Stimulated activated CD8-positive, alpha-beta memory T cell treated with anti-CD3 and anti-CD28 coated beads, Interleukin-7, amount 100 ng/mL, for 1 hour (primary cell): Measurements from ENCODE around the gene PPP3R1.

ENCODE experiments used
- DNase-seq, 2 donors: peaks; one replicate each; pipeline ENCODE4 v3.0.0-alpha.2; 2020; ENCODE audit warnings: low read depth in 2 of 2

Gene PPP3R1

DNA sequence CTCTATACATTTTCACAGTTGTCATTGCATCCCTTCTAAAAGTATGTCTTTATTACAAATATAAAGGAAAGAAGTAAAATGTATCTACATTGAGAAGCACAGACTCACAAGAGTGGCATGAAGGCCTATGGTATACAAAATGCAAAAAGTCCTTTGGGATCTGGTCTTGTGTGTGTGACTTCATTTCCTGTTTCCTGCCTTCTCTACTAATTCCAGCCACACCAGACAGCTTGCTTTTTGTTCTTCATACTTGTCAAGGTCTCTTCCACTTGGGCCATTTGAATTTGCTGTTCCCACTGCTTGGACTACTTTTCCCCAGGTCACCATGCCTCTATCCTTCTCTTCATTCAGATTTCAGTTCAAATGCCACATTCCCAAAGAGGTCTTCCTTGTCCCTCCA, 101.3 kb downstream of the PPP3R1 start:
- no peak for DNase-seq

- no peak for DNase-seq
Measured at GRCh38 chr2:68141875-68142274, 110.5 kb downstream of the PPP3R1 start.

DNA sequence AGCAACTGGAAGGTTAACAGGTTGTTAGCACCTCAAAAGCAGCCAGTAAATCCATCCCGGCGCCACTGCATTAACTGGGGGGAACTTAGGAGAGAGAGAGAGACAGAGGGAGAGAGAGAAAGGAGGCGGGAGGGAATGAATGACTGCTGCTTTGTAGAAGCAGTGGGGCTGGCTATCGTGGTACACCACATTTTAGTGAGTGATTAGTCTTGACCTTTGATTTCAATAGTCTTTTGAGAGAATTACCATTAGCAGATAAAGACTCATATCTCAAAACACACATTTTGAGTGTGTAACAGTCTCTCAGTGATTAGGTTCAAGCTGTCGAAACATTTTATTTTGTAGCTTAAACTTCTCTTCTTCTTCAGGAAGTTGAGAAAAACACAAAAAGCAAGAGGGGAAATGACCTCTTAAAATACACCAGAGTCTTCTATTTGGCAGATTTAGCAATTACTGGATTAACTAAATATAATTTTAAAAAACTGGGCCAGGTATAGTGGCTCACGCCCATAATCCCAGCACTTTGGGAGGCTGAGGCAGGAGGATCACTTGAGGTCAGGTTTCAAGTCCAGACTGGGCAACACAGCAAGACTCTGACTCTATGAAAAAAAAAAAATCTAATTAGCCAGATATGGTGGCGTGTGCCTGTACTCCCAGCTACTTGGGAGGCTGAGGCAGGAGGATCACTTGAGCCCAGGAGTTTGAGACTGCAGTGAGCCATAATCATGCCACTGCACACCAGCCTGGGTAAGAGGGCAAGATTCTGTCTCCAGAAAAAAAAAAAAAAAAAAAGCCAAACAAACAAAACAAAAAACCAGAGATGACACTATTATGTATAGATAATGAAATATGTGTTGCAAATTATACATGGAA, 116.6 kb downstream of the PPP3R1 start:
- DNase-seq: no peak

DNA sequence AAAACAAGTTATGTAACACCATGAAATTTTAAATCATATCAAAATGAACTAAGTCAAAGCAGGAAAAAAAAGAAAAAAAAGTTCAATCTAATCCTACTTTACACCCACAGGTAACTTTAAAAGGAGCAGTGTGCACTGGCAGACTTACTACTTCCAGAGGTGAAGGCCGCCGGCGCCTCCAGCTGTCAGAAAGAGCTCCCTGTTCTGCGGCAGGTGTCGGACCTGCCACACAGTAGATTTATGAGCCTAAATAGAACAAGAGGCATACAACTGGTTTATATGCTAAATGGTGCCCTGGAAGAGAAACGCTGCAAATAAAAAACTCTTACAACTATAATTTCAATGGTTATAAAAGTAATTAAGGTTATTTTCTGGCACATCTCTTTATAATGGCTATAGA, 117.8 kb downstream of the PPP3R1 start:
- no peak for DNase-seq

GRCh38 chr2:68134120-68134519, 118.2 kb downstream of the PPP3R1 start:
- no peak for DNase-seq
